ENCODE data around the gene PDIA4.

DNA sequence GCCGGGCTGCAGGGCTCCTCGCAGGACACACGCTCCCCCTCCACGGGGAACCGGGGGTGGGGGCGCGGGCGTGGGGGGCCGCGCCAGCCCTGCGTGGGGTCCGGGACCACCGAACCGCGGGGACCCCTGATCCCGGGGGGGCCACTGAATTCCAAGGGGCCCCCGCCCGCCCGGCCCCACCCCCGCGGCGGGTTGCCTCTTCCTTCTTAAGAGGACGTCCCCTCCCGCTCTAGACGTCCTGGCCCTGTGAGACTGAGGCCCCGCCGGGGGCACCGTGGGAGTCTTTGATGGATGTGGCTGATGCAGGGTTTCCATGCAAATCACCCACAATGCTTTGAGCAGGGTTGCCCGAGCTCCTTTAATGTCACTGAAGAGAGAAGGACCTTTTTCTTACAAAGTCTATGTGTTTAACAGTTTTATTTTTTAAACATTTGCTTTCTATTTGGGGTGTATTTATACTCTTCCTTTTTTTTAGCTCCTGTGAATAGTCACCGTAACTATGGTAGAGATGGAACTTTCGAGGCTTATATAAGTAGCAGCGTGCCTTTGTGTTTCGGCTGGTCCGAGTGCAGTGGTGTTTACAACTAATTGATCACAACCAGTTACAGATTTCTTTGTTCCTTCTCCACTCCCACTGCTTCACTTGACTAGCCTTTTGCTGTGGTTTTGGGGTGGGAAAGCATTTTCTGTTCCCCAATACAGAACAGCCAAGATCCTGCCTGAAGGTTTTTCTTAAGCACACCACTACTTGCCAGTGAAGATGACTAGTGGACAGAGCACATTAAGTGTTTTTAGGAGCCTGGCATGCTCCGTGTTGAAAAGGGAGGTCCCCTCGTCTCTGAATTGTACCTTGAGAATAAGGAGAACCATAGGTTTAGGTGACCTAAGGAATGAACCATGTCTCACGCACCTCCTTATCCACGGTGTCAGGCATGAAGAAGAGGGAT lies 44.8 kb downstream of the PDIA4 start:
- TF ChIP-seq, protein P1, sequence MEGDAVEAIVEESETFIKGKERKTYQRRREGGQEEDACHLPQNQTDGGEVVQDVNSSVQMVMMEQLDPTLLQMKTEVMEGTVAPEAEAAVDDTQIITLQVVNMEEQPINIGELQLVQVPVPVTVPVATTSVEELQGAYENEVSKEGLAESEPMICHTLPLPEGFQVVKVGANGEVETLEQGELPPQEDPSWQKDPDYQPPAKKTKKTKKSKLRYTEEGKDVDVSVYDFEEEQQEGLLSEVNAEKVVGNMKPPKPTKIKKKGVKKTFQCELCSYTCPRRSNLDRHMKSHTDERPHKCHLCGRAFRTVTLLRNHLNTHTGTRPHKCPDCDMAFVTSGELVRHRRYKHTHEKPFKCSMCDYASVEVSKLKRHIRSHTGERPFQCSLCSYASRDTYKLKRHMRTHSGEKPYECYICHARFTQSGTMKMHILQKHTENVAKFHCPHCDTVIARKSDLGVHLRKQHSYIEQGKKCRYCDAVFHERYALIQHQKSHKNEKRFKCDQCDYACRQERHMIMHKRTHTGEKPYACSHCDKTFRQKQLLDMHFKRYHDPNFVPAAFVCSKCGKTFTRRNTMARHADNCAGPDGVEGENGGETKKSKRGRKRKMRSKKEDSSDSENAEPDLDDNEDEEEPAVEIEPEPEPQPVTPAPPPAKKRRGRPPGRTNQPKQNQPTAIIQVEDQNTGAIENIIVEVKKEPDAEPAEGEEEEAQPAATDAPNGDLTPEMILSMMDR (IDR thresholded peaks at IDR 0.05) = no peak; the same call in 2 of the 3 replicates
- TF ChIP-seq KDM1A (IDR thresholded peaks at IDR 0.05; ENCODE audit: low read depth) (no peak), RAD21 (conservative IDR thresholded peaks at IDR 0.05 in 1 of 2, IDR thresholded peaks at IDR 0.05 in 1 of 2) (no peak), POLR2A (IDR thresholded peaks at IDR 0.05; ENCODE audit: low read length) (no peak), PHF8 (IDR thresholded peaks at IDR 0.05; ENCODE audit: borderline replicate concordance, low read depth) (no peak), RCOR1 (IDR thresholded peaks at IDR 0.05; ENCODE audit: low read depth, low read length) (no peak)
- TF ChIP-seq, protein P2, sequence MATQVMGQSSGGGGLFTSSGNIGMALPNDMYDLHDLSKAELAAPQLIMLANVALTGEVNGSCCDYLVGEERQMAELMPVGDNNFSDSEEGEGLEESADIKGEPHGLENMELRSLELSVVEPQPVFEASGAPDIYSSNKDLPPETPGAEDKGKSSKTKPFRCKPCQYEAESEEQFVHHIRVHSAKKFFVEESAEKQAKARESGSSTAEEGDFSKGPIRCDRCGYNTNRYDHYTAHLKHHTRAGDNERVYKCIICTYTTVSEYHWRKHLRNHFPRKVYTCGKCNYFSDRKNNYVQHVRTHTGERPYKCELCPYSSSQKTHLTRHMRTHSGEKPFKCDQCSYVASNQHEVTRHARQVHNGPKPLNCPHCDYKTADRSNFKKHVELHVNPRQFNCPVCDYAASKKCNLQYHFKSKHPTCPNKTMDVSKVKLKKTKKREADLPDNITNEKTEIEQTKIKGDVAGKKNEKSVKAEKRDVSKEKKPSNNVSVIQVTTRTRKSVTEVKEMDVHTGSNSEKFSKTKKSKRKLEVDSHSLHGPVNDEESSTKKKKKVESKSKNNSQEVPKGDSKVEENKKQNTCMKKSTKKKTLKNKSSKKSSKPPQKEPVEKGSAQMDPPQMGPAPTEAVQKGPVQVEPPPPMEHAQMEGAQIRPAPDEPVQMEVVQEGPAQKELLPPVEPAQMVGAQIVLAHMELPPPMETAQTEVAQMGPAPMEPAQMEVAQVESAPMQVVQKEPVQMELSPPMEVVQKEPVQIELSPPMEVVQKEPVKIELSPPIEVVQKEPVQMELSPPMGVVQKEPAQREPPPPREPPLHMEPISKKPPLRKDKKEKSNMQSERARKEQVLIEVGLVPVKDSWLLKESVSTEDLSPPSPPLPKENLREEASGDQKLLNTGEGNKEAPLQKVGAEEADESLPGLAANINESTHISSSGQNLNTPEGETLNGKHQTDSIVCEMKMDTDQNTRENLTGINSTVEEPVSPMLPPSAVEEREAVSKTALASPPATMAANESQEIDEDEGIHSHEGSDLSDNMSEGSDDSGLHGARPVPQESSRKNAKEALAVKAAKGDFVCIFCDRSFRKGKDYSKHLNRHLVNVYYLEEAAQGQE (IDR thresholded peaks at IDR 0.05) = no peak

Measured in A549 (cell line).